HCT116 (cell line): ENCODE data around the gene GASK1A.

ENCODE experiments used
- CTCF ChIP-seq, 3 experiments: fragments of 200-600 bp in 1 of 3; sonication (generic) in 1 of 3; IDR thresholded peaks in 2 of 3; conservative IDR thresholded peaks in 1 of 3; 2 replicates each; pipeline ENCODE4 v1.5.1; 2012 to 2017; ENCODE audit warnings: low read depth in 2 of 3, low read length in 2 of 3, antibody characterized with exemption in 1 of 3, borderline replicate concordance in 1 of 3, control low read depth in 1 of 3, mild to moderate bottlenecking in 1 of 3, mixed read lengths in 1 of 3, mixed run types in 1 of 3, moderate library complexity in 1 of 3; ENCODE audit not compliant: insufficient read depth in 1 of 3
- EGR1 ChIP-seq: IDR thresholded peaks from 2 replicates; pipeline ENCODE4 v1.6.1; 2012; ENCODE audit warnings: low read depth
- EZH2 ChIP-seq: fragments of 200-600 bp; sonication (generic); IDR thresholded peaks from 2 replicates; pipeline ENCODE4 v1.6.1; 2017; ENCODE audit warnings: antibody characterized with exemption, mixed run types
- POLR2A ChIP-seq: IDR thresholded peaks from 2 replicates; pipeline ENCODE4 v1.7.0; 2011; ENCODE audit warnings: borderline replicate concordance; ENCODE audit not compliant: insufficient read depth, insufficient read length; ENCODE audit errors: extremely low read depth
- POLR2AphosphoS5 ChIP-seq: IDR thresholded peaks from 2 replicates; pipeline ENCODE4 v1.6.1; 2011; ENCODE audit warnings: mild to moderate bottlenecking, low read depth, low read length, moderate library complexity
- SIN3A ChIP-seq: IDR thresholded peaks from 2 replicates; pipeline ENCODE4 v1.6.1; 2012; ENCODE audit warnings: low read depth
- YY1 ChIP-seq: IDR thresholded peaks from 2 replicates; pipeline ENCODE4 v1.6.1; 2011; ENCODE audit warnings: low read length, low read depth, moderate library complexity, mild to moderate bottlenecking; ENCODE audit not compliant: insufficient replicate concordance; ENCODE audit errors: extremely low read depth

DNA sequence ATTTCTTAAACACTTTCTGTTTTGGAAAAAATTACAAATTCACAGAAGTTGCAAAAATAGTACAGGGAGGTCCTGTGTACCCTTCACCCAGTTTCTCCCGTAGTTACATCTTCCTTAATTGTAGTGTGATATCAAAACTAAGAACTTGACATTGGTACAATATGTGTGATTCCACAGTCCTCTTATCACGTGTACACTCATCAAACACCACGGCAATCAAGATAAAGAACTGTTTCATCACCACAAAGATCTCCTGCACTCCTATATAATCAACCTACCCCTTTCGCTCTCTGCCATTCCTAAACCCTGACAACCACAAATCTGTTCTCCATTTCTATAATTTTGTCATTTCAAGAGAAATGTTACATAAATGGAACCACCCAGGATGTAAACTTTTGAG is 95.4 kb downstream of the GASK1A start:
- TF ChIP-seq EGR1 = no peak
- TF ChIP-seq POLR2A = no peak
- TF ChIP-seq CTCF (IDR thresholded peaks at IDR 0.05 in 2 of 3, conservative IDR thresholded peaks at IDR 0.05 in 1 of 3; ENCODE audit: borderline replicate concordance in 1 of 3, insufficient read depth in 1 of 3, low read depth in 2 of 3, low read length in 2 of 3) = no peak
- TF ChIP-seq EZH2 = no peak
- no peak for TF ChIP-seq YY1
- no peak for TF ChIP-seq POLR2AphosphoS5
- no peak for TF ChIP-seq SIN3A
